T-helper 2 cell (primary cell): Measurements from ENCODE around the gene SH2B2.
A peak's percentile ranks its signal among the peaks of the same experiment; 100 is the strongest.
"Not testable (repeated sequence)": the region's sequence is repeated elsewhere in the genome, so short reads cannot be mapped to it uniquely, and the experiment has no call there.

Source experiments
- DNase-seq, 5 experiments: peaks; one replicate each; pipeline versions ENCODE4 v3.0.0 to v3.0.0-alpha.2; 2012 to 2022

The SH2B2 gene

GRCh38 chr7:102306916-102307677 lies 20.4 kb downstream of the SH2B2 start:
- peak in 1 of 5 experiments; percentile 61 for DNase-seq

GRCh38 chr7:102310414-102310815 lies 23.7 kb downstream of the SH2B2 start:
- no peak for DNase-seq

- no peak for DNase-seq
Observed at GRCh38 chr7:102312317-102312716, 25.6 kb downstream of the SH2B2 start.

- no peak for DNase-seq
Observed at GRCh38 chr7:102313997-102314780, 27.5 kb downstream of the SH2B2 start.

- no peak for DNase-seq
Observed at GRCh38 chr7:102317231-102318059, 30.8 kb downstream of the SH2B2 start.

GRCh38 chr7:102318482-102318971 lies 31.9 kb downstream of the SH2B2 start:
- no peak for DNase-seq

GRCh38 chr7:102319671-102320070 lies 33.0 kb downstream of the SH2B2 start:
- no peak for DNase-seq

- DNase-seq, result no peak
Observed at GRCh38 chr7:102320181-102320580, 33.5 kb downstream of the SH2B2 start.

GRCh38 chr7:102320601-102321350 lies 34.1 kb downstream of the SH2B2 start:
- no peak for DNase-seq

- peak in 1 of 5 experiments; percentile 40 for DNase-seq
Observed at GRCh38 chr7:102321351-102322201, 34.9 kb downstream of the SH2B2 start.

GRCh38 chr7:102322202-102322715 lies 35.6 kb downstream of the SH2B2 start:
- DNase-seq, result no peak

GRCh38 chr7:102323914-102324195 lies 37.2 kb downstream of the SH2B2 start:
- no peak for DNase-seq

- not testable (repeated sequence) for DNase-seq
Observed at GRCh38 chr7:102325106-102325505, 38.4 kb downstream of the SH2B2 start.

- DNase-seq, result no peak
Observed at GRCh38 chr7:102326157-102326889, 39.7 kb downstream of the SH2B2 start.

GRCh38 chr7:102327183-102327582 lies 40.5 kb downstream of the SH2B2 start:
- not testable (repeated sequence) for DNase-seq

- not testable (repeated sequence) for DNase-seq
Observed at GRCh38 chr7:102328863-102329262, 42.2 kb downstream of the SH2B2 start.

GRCh38 chr7:102329366-102329765 lies 42.7 kb downstream of the SH2B2 start:
- DNase-seq, result not testable (repeated sequence)

GRCh38 chr7:102330666-102331460 lies 44.2 kb downstream of the SH2B2 start:
- not testable (repeated sequence) for DNase-seq

- not testable (repeated sequence) for DNase-seq
Observed at GRCh38 chr7:102335574-102335973, 48.9 kb downstream of the SH2B2 start.
